GM12878 (cell line): Measurements from ENCODE around the gene SRRM3. TPM values are rescaled to one million over a fixed set of nuclear protein-coding genes. Genes with fewer than 3 reads are reported as not detected.

Source experiments
- ATAC-seq: fragments of 200-7000 bp; cut with Tn5 transposase; 3 replicates; pipeline ENCODE4 v1.9.1; 2020; ENCODE audit warnings: mild to moderate bottlenecking, moderate library complexity
- BruUV-seq: library from RNA; stranded (reverse); fragments of 400-500 nt; replicated peaks from 2 replicates; lab custom pipeline; 2021; lab: Mats Ljungman, UMichigan
- CTCF ChIA-PET: fragments of 300-600 bp; sonication (Branson Sonifier 250); formaldehyde crosslinking; extraction: SDS; loops from one replicate; lab custom pipeline; 2021; ENCODE audit warnings: inconsistent platforms; lab: Yijun Ruan, JAX
- POLR2A ChIA-PET: fragments of 350-600 bp; formaldehyde crosslinking; extraction: SDS; loops from one replicate; lab custom pipeline; 2021; ENCODE audit warnings: inconsistent platforms; lab: Charles Lee
- RAD21 ChIA-PET: fragments of 300-600 bp; sonication (Branson Sonifier 250); formaldehyde crosslinking; loops from one replicate; lab custom pipeline; 2023; ENCODE audit warnings: antibody characterized with exemption; ENCODE audit not compliant: unreplicated experiment; lab: Charles Lee
- SMC1A ChIA-PET: fragments of 300-600 bp; sonication (Branson Sonifier 250); formaldehyde crosslinking; loops from one replicate; lab custom pipeline; 2023; ENCODE audit not compliant: unreplicated experiment, uncharacterized antibody; lab: Charles Lee
- DNase-seq: peaks from one replicate; pipeline ENCODE4 v3.0.0-alpha.2; 2011; ENCODE audit warnings: low read depth, low spot score
- FAIRE-seq: peaks from 3 replicates; lab custom pipeline; 2011; peaks lifted over from hg19 to GRCh38; lab: Jason Lieb, UNC
- H2AFZ ChIP-seq: 2 replicates; pipeline ENCODE4 v1.6.0; 2011; ENCODE audit warnings: low read depth, low read length, control low read depth; ENCODE audit not compliant: control insufficient read depth
- H3K27ac ChIP-seq: 2 replicates; pipeline ENCODE4 v1.5.1; 2011; ENCODE audit warnings: control low read depth; ENCODE audit not compliant: control insufficient read depth, insufficient read depth
- H3K27me3 ChIP-seq, 2 experiments: replicated peaks in 1 of 2; 2 replicates each; pipeline versions ENCODE4 v1.6.0 to v1.6.1; 2011; ENCODE audit warnings: low read length in 1 of 2; ENCODE audit not compliant: control insufficient read depth in 2 of 2, insufficient read depth in 2 of 2
- H3K36me3 ChIP-seq, 2 experiments: 2 replicates each; pipeline ENCODE4 v1.5.1; 2011; ENCODE audit warnings: low read length in 1 of 2; ENCODE audit not compliant: control insufficient read depth in 2 of 2, insufficient read depth in 2 of 2
- H3K4me1 ChIP-seq: 2 replicates; pipeline ENCODE4 v1.6.1; 2011; ENCODE audit warnings: mild to moderate bottlenecking, low read length, moderate library complexity, mixed read lengths; ENCODE audit not compliant: control insufficient read depth, insufficient read depth
- H3K4me2 ChIP-seq: 2 replicates; pipeline ENCODE4 v1.6.0; 2011; ENCODE audit warnings: control low read depth; ENCODE audit not compliant: control insufficient read depth, insufficient read depth
- H3K4me3 ChIP-seq: fragments of 200-600 bp; sonication (generic); 2 replicates; pipeline ENCODE4 v1.5.1; 2016
- H3K79me2 ChIP-seq: 2 replicates; pipeline ENCODE4 v1.6.0; 2011; ENCODE audit warnings: low read length; ENCODE audit not compliant: control insufficient read depth, insufficient read depth
- H3K9ac ChIP-seq: 2 replicates; pipeline ENCODE4 v1.8.0; 2011; ENCODE audit warnings: low read length, control low read depth, mixed read lengths; ENCODE audit not compliant: control insufficient read depth, insufficient read depth
- H3K9me3 ChIP-seq: replicated peaks from 3 replicates; pipeline ENCODE4 v1.5.1; 2011; ENCODE audit warnings: mild to moderate bottlenecking, low read length; ENCODE audit not compliant: control insufficient read depth, insufficient read depth
- H4K20me1 ChIP-seq: 2 replicates; pipeline ENCODE4 v1.6.0; 2011; ENCODE audit not compliant: control insufficient read depth, insufficient read depth
- CBFB ChIP-seq: IDR thresholded peaks from 2 replicates; pipeline ENCODE4 v1.6.1; 2016; ENCODE audit warnings: antibody characterized with exemption, low read depth
- NFYA ChIP-seq: IDR thresholded peaks from 2 replicates; pipeline ENCODE4 v1.6.1; 2011; ENCODE audit warnings: low read depth, mild to moderate bottlenecking, low read length, improper control_type of control experiment, borderline replicate concordance
- WGBS: methylation state at CpG from one replicate; pipeline ENCODE4 v1.1.6; 2016; ENCODE audit warnings: low lambda C conversion rate; ENCODE audit not compliant: insufficient replicate concordance, insufficient coverage; ENCODE audit errors: missing lambda C conversion rate; 5-methylcytosine and 5-hydroxymethylcytosine counted together
- in situ Hi-C: fragments of 300-500 bp; cut with MboI; formaldehyde crosslinking; loops from 9 replicates; pipeline ENCODE4 v1.14.3; 2018; ENCODE audit warnings: mixed read lengths
- intact Hi-C: fragments of 100-400 bp; cut with micrococcal nuclease; formaldehyde crosslinking; loops from one replicate; pipeline ENCODE4 v1.14.2; 2022; ENCODE audit not compliant: unreplicated experiment
- polyA plus RNA-seq, 11 experiments: library from polyadenylated mRNA; depleted of rRNA in 4 of 11; unstranded in 6 of 11; stranded (reverse) in 5 of 11; fragments of >200 nt; fragmentation: Nextera tagmentation in 4 of 11; fragmentation: Illumina TruSeq in 1 of 11; extraction: Ambion mirVana in 4 of 11; extraction: Trizol in 1 of 11; gene quantifications; 1 replicate in 1 of 11; 2 replicates in 10 of 11; pipeline versions ENCODE4 v1.2.1 to v1.2.3, GENCODE V29; 2011 to 2016; ENCODE audit warnings: inconsistent platforms in 2 of 11, missing spikeins in 2 of 11, low read depth in 1 of 11
- total RNA-seq, 4 experiments: library from RNA; depleted of rRNA in 3 of 4; stranded (reverse); fragments of >200 nt in 3 of 4; fragmentation: Illumina TruSeq in 1 of 4; extraction: Trizol in 1 of 4; gene quantifications; 2 replicates each; pipeline versions ENCODE4 v1.2.1 to v1.2.3, GENCODE V29; 2013 to 2021
- TF ChIP-seq, protein P1 (sequence below): fragments of 450-650 bp; formaldehyde crosslinking; IDR thresholded peaks from 2 replicates; pipeline ENCODE4 v1.4.0; 2022; ENCODE audit warnings: mild to moderate bottlenecking, moderate library complexity

SRRM3 gene
- total and polyA plus RNA-seq, 10 of the 15 experiments (the other 5 are each of a cell fraction or from before 2014, with no cell fraction given): 0.03 to 0.15 (median 0.05) TPM; not detected in 6

DNA sequence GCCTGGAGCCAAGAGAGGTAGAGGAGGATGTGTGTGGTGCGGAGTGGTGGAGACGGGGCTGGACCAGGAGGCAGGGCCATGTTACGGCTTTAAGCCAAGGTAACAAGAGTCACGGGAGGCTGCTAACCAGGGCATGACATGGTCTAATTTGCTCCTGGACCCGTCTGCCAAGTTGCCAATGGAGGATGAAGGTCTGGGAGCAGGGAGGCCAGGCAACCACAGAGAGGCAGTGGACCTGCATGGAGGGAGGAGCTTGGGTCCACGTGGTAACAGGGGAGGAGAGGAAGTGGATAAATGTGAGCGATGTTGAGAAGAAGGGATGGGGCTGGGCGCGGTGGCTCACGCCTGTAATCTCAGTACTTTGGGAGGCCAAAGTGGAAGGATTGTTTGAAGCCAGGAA, 31.0 kb downstream of the SRRM3 start:
- TF ChIP-seq, protein P1, sequence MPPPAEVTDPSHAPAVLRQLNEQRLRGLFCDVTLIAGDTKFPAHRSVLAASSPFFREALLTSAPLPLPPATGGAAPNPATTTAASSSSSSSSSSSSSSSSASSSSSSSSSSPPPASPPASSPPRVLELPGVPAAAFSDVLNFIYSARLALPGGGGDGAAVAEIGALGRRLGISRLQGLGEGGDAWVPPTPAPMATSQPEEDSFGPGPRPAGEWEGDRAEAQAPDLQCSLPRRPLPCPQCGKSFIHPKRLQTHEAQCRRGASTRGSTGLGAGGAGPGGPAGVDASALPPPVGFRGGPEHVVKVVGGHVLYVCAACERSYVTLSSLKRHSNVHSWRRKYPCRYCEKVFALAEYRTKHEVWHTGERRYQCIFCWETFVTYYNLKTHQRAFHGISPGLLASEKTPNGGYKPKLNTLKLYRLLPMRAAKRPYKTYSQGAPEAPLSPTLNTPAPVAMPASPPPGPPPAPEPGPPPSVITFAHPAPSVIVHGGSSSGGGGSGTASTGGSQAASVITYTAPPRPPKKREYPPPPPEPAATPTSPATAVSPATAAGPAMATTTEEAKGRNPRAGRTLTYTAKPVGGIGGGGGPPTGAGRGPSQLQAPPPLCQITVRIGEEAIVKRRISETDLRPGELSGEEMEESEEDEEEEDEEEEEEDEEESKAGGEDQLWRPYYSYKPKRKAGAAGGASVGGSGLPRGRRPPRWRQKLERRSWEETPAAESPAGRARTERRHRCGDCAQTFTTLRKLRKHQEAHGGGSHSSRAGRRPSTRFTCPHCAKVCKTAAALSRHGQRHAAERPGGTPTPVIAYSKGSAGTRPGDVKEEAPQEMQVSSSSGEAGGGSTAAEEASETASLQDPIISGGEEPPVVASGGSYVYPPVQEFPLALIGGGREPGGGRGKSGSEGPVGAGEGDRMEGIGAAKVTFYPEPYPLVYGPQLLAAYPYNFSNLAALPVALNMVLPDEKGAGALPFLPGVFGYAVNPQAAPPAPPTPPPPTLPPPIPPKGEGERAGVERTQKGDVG: no peak
- no peak for TF ChIP-seq NFYA
- no peak for TF ChIP-seq CBFB
- H3K9ac ChIP-seq: no peak overlapping the region
- intact Hi-C loops (no loop called here), in situ Hi-C loops (no loop called here)
- no peak overlapping the region for H3K4me3 ChIP-seq
- no peak overlapping the region for H2AFZ ChIP-seq
- DNase-seq: no peak
- CTCF ChIA-PET: no interaction called here
- no peak overlapping the region for H3K27ac ChIP-seq
- no peaks in the 10 kb centered on the region; a peak in 2 of 4 replicates for H3K27me3 ChIP-seq
- BruUV-seq: no TSS peak
- H4K20me1 ChIP-seq: no peaks in the 10 kb centered on the region
- RAD21 ChIA-PET: no interaction called here
- ATAC-seq: no peak
- no peaks in the 10 kb centered on the region for H3K4me1 ChIP-seq
- H3K4me2 ChIP-seq: no peak overlapping the region
- SMC1A ChIA-PET: no interaction called here
- 45% methylated on average over 10 of the region's 10 CpGs for WGBS
- H3K79me2 ChIP-seq: no peaks in the 10 kb centered on the region
- FAIRE-seq: no peak
- POLR2A ChIA-PET: no interaction called here
- no peaks in the 10 kb centered on the region for H3K36me3 ChIP-seq
- H3K9me3 ChIP-seq: no peaks in the 10 kb centered on the region
